B cell (primary cell): ENCODE measurements around the gene VENTX. TPM values are rescaled to one million over a fixed set of nuclear protein-coding genes. Genes with fewer than 3 reads are reported as not detected.

ENCODE experiments used
- ATAC-seq: fragments of 200-7000 bp; cut with Tn5 transposase; one replicate; pipeline ENCODE4 v1.10.0; 2021; ENCODE audit warnings: low read depth, mild to moderate bottlenecking, moderate number of reproducible peaks, moderate library complexity
- CTCF ChIA-PET: fragments of 350-600 bp; sonication (Branson Sonifier 250); formaldehyde crosslinking; loops from one replicate; lab custom pipeline; 2021; ENCODE audit warnings: antibody characterized with exemption, inconsistent platforms; lab: Charles Lee
- POLR2A ChIA-PET: fragments of 350-600 bp; sonication (Branson Sonifier 250); formaldehyde crosslinking; loops from one replicate; lab custom pipeline; 2021; ENCODE audit warnings: antibody characterized with exemption; lab: Charles Lee
- DNase-seq: peaks from one replicate; pipeline ENCODE4 v3.0.0; 2013
- H2AFZ ChIP-seq: 2 replicates; pipeline ENCODE4 v1.6.1; 2012; ENCODE audit warnings: mild to moderate bottlenecking, low read depth, low read length; ENCODE audit not compliant: insufficient read depth, poor library complexity, severe bottlenecking
- H3K27ac ChIP-seq, 2 donors: 1 replicate in 1 of 2; 2 replicates in 1 of 2; pipeline ENCODE4 v1.5.1; 2012 to 2013; ENCODE audit warnings: low read length in 2 of 2, mild to moderate bottlenecking in 2 of 2, moderate library complexity in 1 of 2
- H3K27me3 ChIP-seq, 4 experiments: fragments of 200-600 bp in 1 of 4; sonication (generic) in 1 of 4; replicated peaks in 1 of 4; 1 replicate in 2 of 4; 2 replicates in 2 of 4; pipeline versions ENCODE4 v1.6.1 to v1.7.0; 2013 to 2016; ENCODE audit warnings: low read length in 3 of 4, mild to moderate bottlenecking in 2 of 4, mixed read lengths in 1 of 4, moderate library complexity in 1 of 4; ENCODE audit not compliant: insufficient read depth in 4 of 4, control insufficient read depth in 3 of 4; ENCODE audit errors: control extremely low read depth in 1 of 4
- H3K36me3 ChIP-seq, 2 experiments: replicated peaks in 1 of 2; 1 replicate in 1 of 2; 2 replicates in 1 of 2; pipeline versions ENCODE4 v1.6.1 to v1.7.1; 2013; ENCODE audit warnings: low read length in 1 of 2; ENCODE audit not compliant: insufficient read depth in 2 of 2, control insufficient read depth in 1 of 2; ENCODE audit errors: control extremely low read depth in 1 of 2, extremely low read depth in 1 of 2
- H3K4me1 ChIP-seq, 2 donors: fragments of 200-600 bp in 1 of 2; sonication (generic) in 1 of 2; 1 replicate in 1 of 2; 2 replicates in 1 of 2; pipeline versions ENCODE4 v1.5.1 to v1.6.1; 2013 to 2017; ENCODE audit warnings: low read length in 2 of 2; ENCODE audit not compliant: control insufficient read depth in 2 of 2, insufficient read depth in 2 of 2
- H3K4me2 ChIP-seq: replicated peaks from 2 replicates; pipeline ENCODE3; 2012; ENCODE audit warnings: mild to moderate bottlenecking, low read depth, low read length; ENCODE audit not compliant: poor library complexity, severe bottlenecking
- H3K4me3 ChIP-seq, 5 experiments: fragments of 200-600 bp in 1 of 5; sonication (generic) in 1 of 5; 1 replicate in 3 of 5; 2 replicates in 2 of 5; pipeline versions ENCODE4 v1.5.1 to v1.7.0; 2011 to 2016; ENCODE audit warnings: low read length in 4 of 5, mild to moderate bottlenecking in 4 of 5, low read depth in 2 of 5, control low read depth in 1 of 5, moderate library complexity in 1 of 5; ENCODE audit not compliant: insufficient read depth in 1 of 5; ENCODE audit errors: control extremely low read depth in 1 of 5, extremely low read depth in 1 of 5
- H3K79me2 ChIP-seq: fragments of 200-600 bp; sonication (generic); one replicate; pipeline ENCODE4 v1.6.0; 2016; ENCODE audit warnings: low read length; ENCODE audit not compliant: control insufficient read depth, insufficient read depth
- H3K9ac ChIP-seq: fragments of 200-600 bp; sonication (generic); 2 replicates; pipeline ENCODE4 v1.6.1; 2017; ENCODE audit warnings: mild to moderate bottlenecking, low read length, moderate library complexity
- H3K9me3 ChIP-seq, 3 donors: one replicate each; pipeline versions ENCODE4 v1.6.1 to v1.7.1; 2013; ENCODE audit warnings: low read length in 2 of 3; ENCODE audit not compliant: control insufficient read depth in 2 of 3, insufficient read depth in 1 of 3; ENCODE audit errors: control extremely low read depth in 1 of 3
- H4K20me1 ChIP-seq: 2 replicates; pipeline ENCODE4 v1.6.0; 2012; ENCODE audit warnings: mild to moderate bottlenecking, low read length; ENCODE audit not compliant: insufficient read depth, control insufficient read depth, poor library complexity, severe bottlenecking
- H3K27ac Mint-ChIP-seq: one replicate; pipeline ENCODE4 v1.8.0; 2021; ENCODE audit warnings: mixed read lengths
- H3K27me3 Mint-ChIP-seq: one replicate; pipeline ENCODE4 v1.8.0; 2021; ENCODE audit warnings: mixed read lengths
- H3K4me1 Mint-ChIP-seq: one replicate; pipeline ENCODE4 v1.8.0; 2021; ENCODE audit warnings: mixed read lengths
- H3K4me3 Mint-ChIP-seq: one replicate; pipeline ENCODE4 v1.8.0; 2021; ENCODE audit warnings: mixed read lengths
- H3K9me3 Mint-ChIP-seq: one replicate; pipeline ENCODE4 v1.8.0; 2022; ENCODE audit warnings: mixed read lengths; ENCODE audit not compliant: insufficient read depth
- CTCF ChIP-seq: fragments of 200-600 bp; IDR thresholded peaks from one replicate; pipeline ENCODE4 v1.8.0; 2022; ENCODE audit warnings: antibody characterized with exemption, mild to moderate bottlenecking
- EZH2 ChIP-seq: IDR thresholded peaks from 2 replicates; pipeline ENCODE4 v1.6.1; 2012; ENCODE audit warnings: borderline replicate concordance, low read depth, mild to moderate bottlenecking, moderate library complexity, low read length; ENCODE audit not compliant: insufficient read depth, poor library complexity, severe bottlenecking
- WGBS: methylation state at CpG from one replicate; pipeline ENCODE4 v1.1.5; 2013; ENCODE audit warnings: missing lambda C conversion rate; ENCODE audit not compliant: insufficient coverage; 5-methylcytosine and 5-hydroxymethylcytosine counted together
- intact Hi-C: fragments of 100-400 bp; cut with micrococcal nuclease; formaldehyde crosslinking; loops from one replicate; pipeline ENCODE4 v1.10.0; 2022
- polyA plus RNA-seq: library from polyadenylated mRNA; depleted of rRNA; stranded (reverse); fragments of >200 nt; gene quantifications from 2 replicates; pipeline ENCODE4 v1.2.3, GENCODE V29; 2012
- total RNA-seq, 2 donors: library from RNA; stranded (reverse); fragments of 120-200 nt in 1 of 2; gene quantifications; 1 replicate in 1 of 2; 2 replicates in 1 of 2; pipeline versions ENCODE4 v1.2.3 to v1.2.4, GENCODE V29; 2013 to 2022

VENTX gene
- total and polyA plus RNA-seq, 2 donors (not counting 1 experiment from before 2014, with no cell fraction given), result 0.82 TPM; not detected in 1

- no peaks in the 10 kb centered on the region for H3K4me1 ChIP-seq
- ChIA-PET CTCF (no interaction called here), POLR2A (no interaction called here)
- intact Hi-C loops, result no loop called here
- H3K9me3 ChIP-seq, result peaks cover 0 to 4% (median 1%) of the 10 kb centered on the region in 3 donors
- no peaks in the 10 kb centered on the region for H3K9me3 Mint-ChIP-seq
- H3K27me3 Mint-ChIP-seq, result no peaks in the 10 kb centered on the region
- no peaks in the 10 kb centered on the region for H3K27me3 ChIP-seq
- no peaks in the 10 kb centered on the region for H3K4me1 Mint-ChIP-seq
- H3K9ac ChIP-seq, result no peak overlapping the region
- no peaks in the 10 kb centered on the region for H3K79me2 ChIP-seq
- WGBS, result 92% methylated on average over 4 of the region's 4 CpGs
- H3K4me3 ChIP-seq, result no peak overlapping the region
- H2AFZ ChIP-seq, result no peak overlapping the region
- DNase-seq (no peak), ATAC-seq (no peak)
- no peaks in the 10 kb centered on the region for H3K36me3 ChIP-seq
- no peaks in the 10 kb centered on the region for H4K20me1 ChIP-seq
- TF ChIP-seq EZH2 (no peak), CTCF (no peak)
- no peak overlapping the region for H3K27ac Mint-ChIP-seq
- no peak overlapping the region for H3K4me3 Mint-ChIP-seq
- H3K27ac ChIP-seq, result no peak overlapping the region
- H3K4me2 ChIP-seq, result no peak overlapping the region
Observed at GRCh38 chr10:133191651-133192050, 46.0 kb upstream of the VENTX start.

GRCh38 chr10:133194151-133194550 lies 43.5 kb upstream of the VENTX start:
- no peak overlapping the region for H3K27ac Mint-ChIP-seq
- H3K4me1 ChIP-seq, result no peaks in the 10 kb centered on the region
- no peaks in the 10 kb centered on the region for H3K4me1 Mint-ChIP-seq
- H3K4me3 ChIP-seq, result no peak overlapping the region
- intact Hi-C loops, result no loop called here
- DNase-seq (no peak), ATAC-seq (no peak)
- TF ChIP-seq EZH2 (no peak), CTCF (no peak)
- H3K27me3 Mint-ChIP-seq, result no peaks in the 10 kb centered on the region
- H3K27ac ChIP-seq, result no peak overlapping the region
- H3K27me3 ChIP-seq, result no peaks in the 10 kb centered on the region
- no peaks in the 10 kb centered on the region for H4K20me1 ChIP-seq
- 100% methylated on average over 1 of the region's 4 CpGs for WGBS
- H3K79me2 ChIP-seq, result no peaks in the 10 kb centered on the region
- H3K9me3 ChIP-seq, result peaks cover 0 to 4% (median 1%) of the 10 kb centered on the region in 3 donors
- ChIA-PET CTCF (no interaction called here), POLR2A (no interaction called here)
- H3K4me2 ChIP-seq, result no peak overlapping the region
- no peak overlapping the region for H3K4me3 Mint-ChIP-seq
- H3K36me3 ChIP-seq, result no peaks in the 10 kb centered on the region
- H3K9ac ChIP-seq, result no peak overlapping the region
- no peak overlapping the region for H2AFZ ChIP-seq
- no peaks in the 10 kb centered on the region for H3K9me3 Mint-ChIP-seq
